ENCODE data around the gene TPGS2. TPM values are rescaled to one million over a fixed set of nuclear protein-coding genes. Genes with fewer than 3 reads are reported as not detected.

The TPGS2 gene
- total and polyA plus RNA-seq, 2 of the 8 experiments (the other 6 are each of a cell fraction or from before 2014, with no cell fraction given): 151 to 273 TPM

- H3K9ac ChIP-seq (replicated peaks in 1 of 4; ENCODE audit: extremely low read depth in 1 of 4, low read depth in 3 of 4, low read length in 3 of 4): no peak overlapping the region
- no peaks in the 10 kb centered on the region for H3K4me1 ChIP-seq (replicated peaks in 1 of 4; ENCODE audit: control insufficient read depth in 3 of 4, insufficient read depth in 4 of 4, low read length in 3 of 4)
- no peaks in the 10 kb centered on the region for H3K79me2 ChIP-seq (ENCODE audit: control insufficient read depth in 1 of 2, insufficient read depth in 2 of 2, low read length in 2 of 2)
- H3K79me1 ChIP-seq (ENCODE audit: low read depth, low read length): no peaks in the 10 kb centered on the region
- no peak overlapping the region for H2AK5ac ChIP-seq (ENCODE audit: low read depth, low read length)
- no peaks in the 10 kb centered on the region for H3K27me3 ChIP-seq (replicated peaks in 1 of 4; ENCODE audit: control insufficient read depth in 3 of 4, extremely low read depth in 1 of 4, insufficient read depth in 3 of 4, low read length in 3 of 4)
- H2BK5ac ChIP-seq (ENCODE audit: low read depth, low read length): no peak overlapping the region
- H3K23ac ChIP-seq (ENCODE audit: insufficient read length): no peak overlapping the region
- H2BK15ac ChIP-seq (ENCODE audit: low read length): no peak overlapping the region
- peaks cover 2% of the 10 kb centered on the region; the same call in 1 of the 2 replicates for H3K23me2 ChIP-seq (ENCODE audit: low read depth, low read length)
- no peak overlapping the region for H4K8ac ChIP-seq (ENCODE audit: extremely low read depth, insufficient read depth, low read length)
- H3K4ac ChIP-seq (replicated peaks; ENCODE audit: insufficient read length, low read depth, low read length): no peak overlapping the region
- no peak overlapping the region for H4K91ac ChIP-seq (replicated peaks; ENCODE audit: insufficient read length, low read length)
- POLR2A ChIA-PET (ENCODE audit: partially characterized antibody): no interaction called here
- H3K4me3 ChIP-seq (ENCODE audit: extremely low read depth in 1 of 4, insufficient read depth in 2 of 4, low read depth in 3 of 4, low read length in 4 of 4): no peak overlapping the region
- no peak overlapping the region for H3K27ac ChIP-seq (ENCODE audit: low read depth, low read length)
- CTCF ChIA-PET (ENCODE audit: partially characterized antibody): interaction anchor here (0.9 kb wide), 1 partner anchor 79 kb away, joined by 3 read pairs; no protein-coding TSS in a partner anchor
- no peaks in the 10 kb centered on the region for H4K20me1 ChIP-seq (replicated peaks in 1 of 2; ENCODE audit: control insufficient read depth in 1 of 2, insufficient read depth in 2 of 2, low read length in 2 of 2)
- DNase-seq (ENCODE audit: low read depth in 1 of 2, low spot score in 2 of 2) (no peak), FAIRE-seq (no peak)
- H2AFZ ChIP-seq (ENCODE audit: low read length): no peak overlapping the region
- no peak overlapping the region for H3K56ac ChIP-seq (replicated peaks; ENCODE audit: insufficient read length, low read depth, low read length)
- no peak overlapping the region for H3K4me2 ChIP-seq (ENCODE audit: insufficient read depth in 1 of 2, low read depth in 2 of 2, low read length in 2 of 2)
- H2BK120ac ChIP-seq (replicated peaks; ENCODE audit: low read depth, low read length): no peak overlapping the region
- H3K14ac ChIP-seq (ENCODE audit: insufficient read length): no peak overlapping the region
- H3K36me3 ChIP-seq (ENCODE audit: control insufficient read depth in 2 of 4, insufficient read depth in 4 of 4, low read length in 3 of 4): no peaks in the 10 kb centered on the region
- WGBS, 2 experiments (ENCODE audit: extremely low coverage in 1 of 2, insufficient coverage in 1 of 2, insufficient read length in 1 of 2, insufficient replicate concordance in 2 of 2, low coverage in 1 of 2, low lambda C conversion rate in 2 of 2, missing lambda C conversion rate in 1 of 2): 96% methylated on average over 3 of the region's 3 CpGs; no CpG with 5 or more reads in 1 of the 2 experiments
- H2BK20ac ChIP-seq (ENCODE audit: low read length): no peak overlapping the region
- H2BK12ac ChIP-seq (ENCODE audit: low read depth, low read length): no peak overlapping the region
- H3K9me3 ChIP-seq (ENCODE audit: insufficient read depth in 2 of 2, low read depth in 1 of 2, low read length in 1 of 2): no peaks in the 10 kb centered on the region
- H3K18ac ChIP-seq (ENCODE audit: extremely low read depth, low read length): no peak overlapping the region
- H4K5ac ChIP-seq (ENCODE audit: insufficient read length, low read depth, low read length): no peak overlapping the region
- TF ChIP-seq EGR1 (IDR thresholded peaks at IDR 0.05; ENCODE audit: borderline replicate concordance, low read depth, low read length) (no peak), SIRT6 (IDR thresholded peaks at IDR 0.05; ENCODE audit: low read length) (no peak), POLR2A (IDR thresholded peaks at IDR 0.05; ENCODE audit: control extremely low read depth in 1 of 2, low read depth in 2 of 2, low read length in 2 of 2) (no peak), GABPA (IDR thresholded peaks at IDR 0.05; ENCODE audit: borderline replicate concordance, insufficient read depth, low read length) (no peak), PHF8 (conservative IDR thresholded peaks at IDR 0.05; ENCODE audit: low read depth, low read length) (no peak), CHD2 (IDR thresholded peaks at IDR 0.05; ENCODE audit: low read length) (no peak), RNF2 (IDR thresholded peaks at IDR 0.05; ENCODE audit: borderline replicate concordance, low read depth, low read length, missing control alignments, poor library complexity, severe bottlenecking) (no peak), ZNF274 (IDR thresholded peaks at IDR 0.05; ENCODE audit: borderline replicate concordance, extremely low read depth, low read length) (no peak), SP1 (IDR thresholded peaks at IDR 0.05; ENCODE audit: low read depth, low read length) (no peak), NANOG (IDR thresholded peaks at IDR 0.05; ENCODE audit: insufficient read depth, low read depth, low read length, poor library complexity, severe bottlenecking) (no peak), BCL11A (IDR thresholded peaks at IDR 0.05; ENCODE audit: low read depth in 2 of 2, low read length in 2 of 2) (no peak), SP4 (IDR thresholded peaks at IDR 0.05; ENCODE audit: low read length) (no peak), BRCA1 (IDR thresholded peaks at IDR 0.05; ENCODE audit: low read depth, low read length) (no peak), NRF1 (IDR thresholded peaks at IDR 0.05; ENCODE audit: low read depth, low read length) (no peak), JUN (IDR thresholded peaks at IDR 0.05; ENCODE audit: low read depth, low read length) (no peak)
Observed at GRCh38 chr18:36766836-36767235, 62.0 kb downstream of the TPGS2 start.

Measured in H1 (cell line).